Stimulated activated CD4-positive, alpha-beta T cell treated with anti-CD3 and anti-CD28 coated beads, Interleukin-12 subunit alpha, Interleukin-12 subunit beta, amount 100 ng/mL, for 48 hours (primary cell): ENCODE results near the gene YOD1.

Source experiments
- DNase-seq, 3 donors: peaks; one replicate each; pipeline ENCODE4 v3.0.0-alpha.2; 2020; ENCODE audit warnings: low read depth in 2 of 3, low spot score in 1 of 3

The YOD1 gene

DNA sequence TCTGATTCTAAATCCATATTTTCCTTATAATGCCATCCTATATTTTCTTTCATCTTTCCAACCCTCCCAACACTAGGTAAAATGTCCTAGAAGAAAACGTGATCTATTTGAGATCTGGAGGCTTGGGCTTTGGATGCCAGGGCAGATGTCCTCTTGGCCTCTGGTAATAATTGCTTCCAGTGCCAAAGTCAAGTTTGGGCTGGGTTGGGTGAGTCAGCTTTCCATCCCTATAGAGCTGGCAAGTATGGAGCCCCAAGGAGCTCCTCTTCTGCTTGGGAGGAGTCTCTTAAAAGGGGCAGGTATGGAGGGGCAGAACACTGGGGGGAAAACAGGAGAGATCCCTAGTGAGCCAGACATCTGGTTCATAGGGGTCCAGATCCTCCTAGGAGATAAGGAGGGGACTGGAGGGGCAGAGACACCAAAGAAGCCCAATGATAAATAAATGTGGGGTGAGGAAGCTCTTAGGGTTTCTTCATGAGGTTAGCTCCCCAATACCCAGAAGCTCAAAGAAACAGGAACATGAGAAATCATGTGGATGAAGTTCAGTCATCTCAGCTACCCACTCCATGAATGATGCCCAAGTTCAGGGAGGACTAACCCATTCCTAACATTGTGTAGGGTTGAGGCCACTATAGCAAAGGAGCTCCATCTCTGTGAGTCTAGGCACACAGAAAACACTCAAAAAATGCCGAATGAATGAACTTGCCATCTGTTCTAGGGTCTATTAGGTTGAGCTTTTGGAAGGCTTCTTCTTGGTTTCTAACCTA is 21.9 kb downstream of the YOD1 start:
- DNase-seq = no peak

DNA sequence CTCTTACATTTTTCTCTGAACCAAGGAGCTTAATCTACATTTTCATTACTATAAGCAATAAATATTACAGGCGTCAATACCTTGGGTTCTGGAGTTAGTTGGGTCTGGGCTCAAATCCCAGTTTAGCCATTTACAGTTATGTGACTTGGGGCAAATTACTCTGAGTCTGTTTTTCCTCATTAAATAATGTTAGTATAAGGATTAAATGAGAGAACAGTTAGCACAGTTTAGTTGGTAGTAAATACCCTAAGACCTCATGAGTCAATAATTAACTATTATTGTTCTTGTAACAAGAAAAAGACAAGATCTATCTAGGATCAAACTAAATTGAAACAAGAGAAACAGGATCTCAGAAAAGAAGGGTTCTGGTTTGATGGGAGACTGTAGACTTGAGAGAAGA is 23.1 kb downstream of the YOD1 start:
- DNase-seq = no peak

DNA sequence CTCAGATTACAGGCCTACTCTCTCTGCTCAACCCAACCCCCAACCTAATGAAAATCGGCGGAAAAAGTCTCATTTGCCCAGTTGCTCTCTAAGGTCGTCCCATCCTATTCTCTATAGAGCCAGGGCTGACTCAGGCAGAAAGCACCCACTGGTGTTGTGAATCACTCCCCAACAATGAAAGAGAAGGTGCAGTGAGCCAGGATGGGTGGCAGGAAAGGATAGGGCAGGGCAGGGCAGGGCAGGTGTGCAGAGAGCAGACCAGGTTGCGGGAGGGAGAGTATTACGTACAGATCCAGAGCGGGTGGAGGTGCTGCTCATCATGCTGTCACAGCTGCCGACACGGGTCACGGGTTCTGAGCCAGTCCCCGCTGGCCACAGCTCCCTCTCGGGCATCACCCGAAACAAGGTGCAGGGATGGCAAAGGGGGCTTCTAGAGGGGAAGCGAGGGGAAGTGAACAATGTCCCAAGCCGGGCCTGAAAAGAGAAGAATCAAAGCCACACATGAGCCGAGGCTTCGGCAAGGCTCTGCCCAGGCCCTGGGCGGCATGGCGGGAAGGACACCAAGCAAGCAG is 23.7 kb downstream of the YOD1 start:
- DNase-seq = no peak

DNA sequence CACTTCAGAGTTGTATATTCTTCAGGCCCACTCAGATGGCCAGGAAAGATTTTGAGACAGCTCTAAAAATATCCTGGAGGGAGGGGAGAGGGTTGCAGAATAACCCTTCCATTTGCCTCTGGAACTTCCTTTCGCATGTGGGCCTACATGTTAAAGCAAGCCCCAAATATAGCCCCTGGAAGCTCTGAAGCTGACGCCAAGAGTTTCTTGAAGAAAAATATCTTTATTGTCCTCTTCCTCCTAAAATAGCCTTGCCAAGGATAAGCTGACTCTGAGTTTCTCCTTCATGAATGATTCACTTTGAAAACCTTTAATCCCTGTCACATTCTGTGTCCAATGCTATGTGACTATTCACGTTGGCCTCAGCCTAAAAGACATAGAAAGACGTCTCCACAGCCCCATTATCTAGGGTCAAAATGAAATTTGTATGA is 24.9 kb downstream of the YOD1 start:
- DNase-seq = no peak

DNA sequence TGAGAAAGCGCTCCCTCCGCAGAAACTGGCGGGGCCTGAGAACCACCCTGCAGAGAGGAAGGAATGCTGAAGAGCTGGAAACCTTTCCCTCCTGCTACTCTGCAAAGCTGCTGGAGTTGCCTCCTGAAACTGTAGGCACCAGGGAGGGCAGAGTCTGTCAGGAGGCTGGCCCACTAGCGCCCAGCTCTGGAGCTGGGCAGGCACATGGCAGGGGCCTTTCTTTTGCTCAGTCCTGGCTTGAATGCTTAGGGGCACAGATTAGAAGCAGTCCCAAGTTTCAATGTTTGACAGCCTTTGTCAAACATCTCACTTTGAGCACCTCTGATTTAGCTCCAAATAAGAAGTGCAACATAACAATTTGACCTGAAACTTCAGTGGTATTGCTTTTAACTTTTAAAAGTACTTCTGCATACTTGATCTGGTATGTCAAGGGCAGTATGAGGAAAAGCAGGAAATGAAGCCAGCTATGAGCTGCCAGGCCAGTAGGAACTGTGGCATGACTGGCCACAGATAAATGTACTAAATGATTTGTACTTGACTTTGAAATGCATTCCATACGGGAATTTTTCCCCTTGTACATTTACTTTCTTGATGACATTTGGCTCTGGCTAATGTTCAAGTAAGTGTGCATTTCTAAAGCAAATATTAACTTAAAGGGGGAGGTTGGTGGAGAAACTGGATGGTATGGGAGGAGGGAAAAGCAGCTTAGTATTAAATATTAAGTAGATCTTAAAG is 25.7 kb downstream of the YOD1 start:
- no peak for DNase-seq

DNA sequence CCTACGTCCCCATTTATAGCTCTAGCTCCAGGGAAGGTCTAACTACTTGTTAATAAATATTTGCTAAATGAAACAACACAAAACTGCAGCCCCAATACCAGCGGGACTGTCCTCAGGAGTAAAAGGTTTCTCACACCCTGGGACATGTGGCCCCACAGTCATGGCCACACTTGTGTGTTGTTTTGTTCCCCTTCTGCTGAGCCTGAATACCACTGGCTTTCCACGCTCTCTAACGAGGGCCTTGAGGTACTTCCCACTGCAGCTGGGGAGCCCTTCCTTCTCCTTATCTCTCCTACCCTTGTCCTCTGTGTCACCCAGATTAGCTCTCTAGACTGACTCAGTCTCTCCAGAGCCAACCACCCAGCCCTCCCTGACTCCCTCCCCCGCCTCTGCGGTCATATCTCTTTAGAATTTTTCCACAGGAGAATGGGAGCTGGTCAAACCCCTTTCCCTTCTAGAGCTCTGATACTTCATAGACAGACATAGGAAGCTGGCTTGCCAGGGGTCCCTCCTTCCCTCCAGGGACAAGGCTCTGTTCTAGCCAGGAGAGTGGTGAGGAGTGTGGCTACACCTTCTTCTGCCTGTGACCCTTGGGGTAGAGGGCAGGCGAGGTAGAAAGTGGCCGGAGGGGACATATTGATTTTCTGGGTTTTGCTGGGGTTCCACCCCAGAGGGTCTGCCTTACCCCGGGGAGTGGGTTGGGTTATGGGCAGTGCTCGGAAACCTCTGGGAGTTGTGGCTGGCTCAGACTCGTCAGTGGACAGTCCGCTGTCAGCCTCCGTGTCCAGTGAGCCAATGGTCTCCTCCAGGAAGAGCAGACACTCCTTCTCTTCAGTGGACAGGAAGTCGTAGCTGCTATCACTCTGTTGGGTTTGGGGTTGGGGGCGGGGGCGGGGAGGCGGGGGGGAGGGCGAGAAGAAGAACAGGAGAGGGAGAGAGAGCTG is 26.5 kb downstream of the YOD1 start:
- peak in 1 of 3 donors; percentile 5 for DNase-seq

DNA sequence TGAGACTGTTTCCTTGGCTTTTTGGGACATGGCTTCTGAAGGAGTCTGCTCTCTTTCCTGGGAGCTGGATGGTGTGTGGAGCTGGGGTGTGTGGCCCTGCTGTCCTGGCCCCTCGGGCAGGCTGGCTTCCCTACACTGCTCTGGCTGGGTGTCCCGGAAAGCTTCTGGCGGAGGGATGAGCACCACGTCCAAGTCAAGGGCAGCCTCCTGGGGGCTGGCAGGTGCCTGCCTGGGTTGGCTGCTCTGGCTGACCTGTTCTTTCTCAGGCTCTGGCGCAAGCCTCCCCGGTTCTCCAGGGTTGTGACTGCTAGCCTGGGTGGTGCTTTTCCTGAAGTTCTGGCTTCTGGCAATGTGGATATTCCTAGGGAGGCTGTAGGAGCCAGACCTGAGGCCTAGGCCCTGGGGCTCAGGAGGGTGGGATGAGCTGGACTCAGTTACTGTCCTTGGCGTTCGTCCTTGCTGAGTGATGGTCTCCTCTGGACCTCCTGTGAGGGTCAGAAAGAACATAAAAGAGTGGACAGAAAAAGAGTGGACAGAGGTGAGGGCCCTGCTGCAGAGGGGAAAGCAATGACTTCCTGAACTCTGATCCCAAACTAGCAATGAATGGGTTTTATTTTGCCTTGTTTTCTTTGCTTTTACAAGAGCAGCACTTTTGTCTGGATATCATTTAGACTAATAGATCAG is 27.9 kb downstream of the YOD1 start:
- no peak for DNase-seq

DNA sequence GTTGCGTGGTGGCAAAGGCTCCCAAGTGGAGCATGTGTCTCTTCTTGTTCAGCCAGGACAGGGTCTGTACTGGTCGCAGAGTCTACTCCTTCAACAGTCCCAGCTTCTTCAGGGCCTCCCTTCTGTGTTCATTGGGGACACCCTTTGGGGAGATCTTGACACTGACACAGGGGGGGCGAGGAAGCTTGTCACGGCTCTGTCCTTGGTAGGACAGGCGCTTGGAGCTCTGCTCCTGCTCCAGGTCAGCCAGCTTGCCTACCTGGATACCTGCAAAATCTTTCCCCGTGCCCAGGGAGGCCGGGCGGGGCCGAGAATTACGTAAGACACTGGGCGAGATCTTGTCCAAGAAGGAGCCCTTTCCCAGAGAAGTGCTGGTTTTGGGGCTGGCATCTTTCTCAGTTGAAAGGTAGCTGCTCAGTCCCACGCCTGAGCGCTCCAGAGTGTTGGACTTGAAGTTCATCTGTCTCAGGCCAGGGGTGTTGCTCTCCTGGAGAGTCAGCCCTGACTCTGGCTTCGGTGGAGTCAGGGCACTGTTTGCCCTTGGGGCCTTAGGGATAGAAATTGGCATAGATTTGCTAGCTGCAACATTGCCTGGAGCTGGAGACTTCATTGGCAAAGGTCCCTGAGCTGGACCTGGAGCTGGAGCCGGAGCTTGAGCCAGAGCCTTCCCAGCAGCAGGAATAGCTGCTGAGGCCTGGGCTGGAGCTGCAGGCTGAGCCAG is 29.0 kb downstream of the YOD1 start:
- no peak for DNase-seq

DNA sequence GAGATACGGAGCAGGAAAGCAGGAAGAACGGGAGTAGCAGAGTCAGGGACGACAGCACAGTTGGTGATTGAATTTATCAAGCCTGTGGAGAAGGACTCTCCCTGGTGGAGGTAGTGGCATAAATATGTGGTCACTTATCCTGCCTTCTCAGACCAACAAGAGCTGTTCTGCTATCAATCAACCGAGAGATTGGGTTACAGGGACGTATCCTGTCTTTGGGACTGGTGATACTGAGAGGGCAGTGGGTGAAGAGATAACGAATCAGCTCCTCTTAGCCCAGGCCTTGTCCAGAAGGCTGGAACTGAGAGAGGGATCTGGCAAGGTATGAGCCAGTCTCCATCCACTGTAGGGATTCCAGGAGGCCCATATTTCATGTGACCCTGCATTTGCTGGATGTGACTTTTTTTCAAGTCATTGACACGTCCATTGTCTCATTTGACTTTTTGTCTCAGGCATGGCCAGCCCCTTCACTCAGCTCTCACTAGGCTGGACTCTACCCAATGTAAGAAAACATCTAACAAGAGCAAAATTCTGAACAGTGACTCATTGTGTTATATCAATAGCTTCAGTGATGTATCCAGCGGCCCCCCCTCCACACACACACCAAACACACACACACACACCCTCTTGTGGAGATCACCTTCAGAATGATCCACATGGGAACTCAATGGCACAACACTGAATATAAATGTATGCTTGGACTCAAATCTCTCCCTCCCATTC is 29.7 kb downstream of the YOD1 start:
- no peak for DNase-seq

DNA sequence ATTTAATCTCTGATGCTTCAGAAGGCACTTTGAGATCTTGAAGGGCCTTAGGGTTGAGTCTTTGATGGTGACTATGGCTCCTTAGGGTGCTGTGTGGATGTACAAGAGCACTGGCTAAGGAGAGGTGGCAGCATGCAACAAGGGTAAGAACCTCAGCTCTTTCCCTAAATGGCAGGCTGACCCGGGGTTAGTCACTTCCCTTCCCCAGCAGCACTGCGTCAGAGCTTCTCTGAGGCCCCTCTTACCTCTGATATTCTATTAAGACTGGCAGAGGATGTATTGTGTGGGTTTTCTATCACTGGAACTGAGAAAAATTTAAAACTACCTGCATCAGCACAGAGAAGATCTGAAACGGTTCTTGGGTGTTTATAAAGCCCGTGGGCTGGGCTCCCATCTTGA is 30.3 kb downstream of the YOD1 start:
- DNase-seq = no peak

DNA sequence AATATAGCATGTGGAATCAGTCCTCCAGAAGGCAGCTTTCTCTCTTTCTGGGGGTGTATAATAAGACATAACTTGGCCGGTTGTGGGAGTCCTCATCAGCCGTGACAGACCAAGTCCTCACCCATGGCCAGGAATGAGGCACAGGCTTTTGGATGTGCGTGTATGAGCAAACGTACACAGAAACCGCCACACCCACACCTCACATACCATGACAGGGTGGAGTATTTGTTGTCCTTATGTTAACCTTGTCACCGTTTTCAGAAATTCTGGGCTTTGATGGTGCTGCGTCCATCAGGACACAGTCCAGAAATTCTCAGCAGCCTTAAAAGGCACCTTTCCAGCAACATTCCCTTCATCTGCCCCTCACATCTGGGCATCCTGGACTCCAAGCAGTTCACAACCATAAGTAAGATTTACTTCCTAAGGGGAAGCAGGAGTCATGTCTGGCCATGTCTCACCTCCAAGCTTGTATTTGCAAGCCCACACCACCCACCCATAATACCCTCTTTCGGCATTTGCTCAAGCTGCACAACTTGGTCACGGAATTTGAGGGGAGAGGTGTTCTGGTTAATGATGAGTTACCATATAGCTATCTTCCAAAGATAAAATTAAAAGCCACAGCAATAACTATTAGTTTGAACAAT is 30.8 kb downstream of the YOD1 start:
- DNase-seq = no peak

DNA sequence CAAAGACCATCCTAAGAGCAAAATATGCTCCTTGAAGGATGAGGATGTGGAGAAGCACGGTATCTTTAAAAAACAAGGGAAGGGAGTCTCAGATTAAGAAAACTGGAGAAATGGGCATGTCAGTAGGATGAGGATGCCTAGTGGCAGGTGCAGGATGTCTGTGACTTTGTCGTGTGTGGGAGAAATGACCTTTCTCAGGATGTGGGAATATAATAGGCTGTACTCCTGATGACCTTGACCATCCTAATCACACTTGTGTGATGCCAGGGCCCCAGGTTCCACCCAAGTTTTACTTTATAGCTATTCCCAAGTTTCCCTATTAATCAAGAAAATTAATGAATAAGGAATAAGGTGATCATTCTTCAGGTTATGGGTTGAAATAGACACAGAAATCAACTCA is 31.3 kb downstream of the YOD1 start:
- no peak for DNase-seq

DNA sequence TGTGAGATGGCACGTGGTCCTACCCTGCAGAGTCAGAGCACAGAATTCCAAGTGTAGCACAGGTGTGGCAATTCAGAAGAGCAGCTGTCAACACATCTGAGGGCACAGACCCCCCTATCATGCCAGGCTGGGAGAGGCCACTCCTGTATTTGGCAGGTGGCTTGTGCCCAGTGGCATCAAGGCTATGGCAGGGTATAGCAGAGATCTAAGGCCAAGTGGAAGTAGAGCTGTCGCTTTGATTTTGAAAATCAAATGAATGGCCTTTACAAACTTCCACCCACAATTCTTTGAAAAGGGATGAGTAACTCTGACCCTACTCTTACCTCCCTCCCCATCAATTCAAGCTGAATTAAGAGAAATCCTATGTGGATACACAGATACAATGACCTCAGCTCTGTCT is 31.8 kb downstream of the YOD1 start:
- no peak for DNase-seq

DNA sequence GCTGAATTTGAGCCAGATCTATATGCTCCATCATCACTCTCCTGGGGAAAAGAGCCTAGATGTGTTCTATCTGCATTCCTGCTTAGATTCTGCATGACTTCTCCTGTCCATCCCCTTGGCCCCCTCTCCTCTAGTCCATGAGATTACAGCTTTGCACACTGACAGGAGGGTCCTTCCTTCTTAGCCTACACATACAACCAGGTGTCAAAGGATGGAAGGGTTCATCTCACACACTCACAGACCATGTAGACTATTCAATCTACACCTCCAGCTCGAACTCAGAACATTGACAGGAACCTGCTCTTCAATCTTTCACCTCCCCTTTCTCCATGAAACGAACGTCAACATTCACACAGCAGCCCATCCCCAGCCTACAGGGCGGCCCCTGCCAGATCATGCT is 32.3 kb downstream of the YOD1 start:
- no peak for DNase-seq

DNA sequence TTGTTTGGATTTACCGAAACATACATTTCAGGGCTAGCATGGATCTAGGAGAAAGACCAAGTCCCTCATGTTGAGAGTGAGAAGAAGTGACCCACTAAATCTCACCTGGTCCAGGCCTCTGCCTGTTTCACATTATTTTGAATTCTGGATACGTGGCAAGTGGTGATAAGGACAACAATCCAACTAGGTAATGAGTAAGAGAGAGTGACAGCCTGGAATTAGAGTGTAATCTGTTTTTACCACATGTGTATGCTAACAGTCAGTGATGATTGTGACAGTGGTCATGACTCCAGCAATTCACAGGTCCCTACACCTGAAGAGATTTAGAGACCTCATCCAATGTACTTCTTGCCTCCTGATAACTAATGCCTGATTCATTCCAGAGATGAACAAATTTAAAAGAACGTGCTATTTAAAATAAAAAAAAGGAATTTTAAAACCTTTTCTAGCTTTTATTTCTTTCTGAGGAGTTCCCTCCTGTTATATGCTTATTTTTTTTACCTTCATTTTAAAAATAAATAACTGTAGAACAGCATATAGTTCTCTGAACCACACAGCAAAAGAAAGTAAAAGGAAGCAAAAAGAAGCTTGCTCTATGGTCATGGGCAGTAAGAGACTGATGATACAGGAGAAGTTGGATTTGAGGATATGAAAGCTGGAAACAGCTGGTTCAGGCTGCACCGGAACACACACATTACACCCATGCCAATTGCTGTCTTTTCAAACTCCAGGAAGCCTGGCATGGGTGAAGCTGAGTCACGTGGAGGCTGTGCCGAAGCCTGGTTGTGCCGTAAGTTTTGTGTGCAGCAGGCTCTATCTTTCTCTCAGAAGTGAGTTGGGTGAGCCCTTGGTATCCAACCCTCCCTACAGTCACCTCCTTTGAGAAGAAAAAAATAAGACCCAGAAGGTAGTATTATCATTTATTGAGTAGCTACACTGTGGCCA is 33.1 kb downstream of the YOD1 start:
- DNase-seq = no peak

DNA sequence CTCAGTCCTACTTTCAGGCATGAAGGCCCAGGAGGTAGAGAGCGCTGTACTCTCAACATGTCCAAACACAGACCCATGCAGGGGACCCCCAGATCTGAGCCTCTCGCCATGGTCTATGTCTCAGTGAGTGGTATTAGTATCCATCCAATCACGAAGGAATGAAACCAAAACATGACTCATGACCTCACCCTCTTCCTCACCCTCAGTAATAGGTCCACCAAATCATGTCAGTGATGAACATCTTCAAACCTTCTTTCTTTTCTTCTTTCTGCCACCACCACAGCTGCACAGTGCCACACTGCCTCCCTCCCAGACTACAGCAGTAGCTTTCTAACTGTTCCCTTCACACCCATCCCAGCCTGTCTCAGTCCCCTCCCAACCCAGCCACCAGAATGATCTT is 35.2 kb downstream of the YOD1 start:
- DNase-seq = no peak

DNA sequence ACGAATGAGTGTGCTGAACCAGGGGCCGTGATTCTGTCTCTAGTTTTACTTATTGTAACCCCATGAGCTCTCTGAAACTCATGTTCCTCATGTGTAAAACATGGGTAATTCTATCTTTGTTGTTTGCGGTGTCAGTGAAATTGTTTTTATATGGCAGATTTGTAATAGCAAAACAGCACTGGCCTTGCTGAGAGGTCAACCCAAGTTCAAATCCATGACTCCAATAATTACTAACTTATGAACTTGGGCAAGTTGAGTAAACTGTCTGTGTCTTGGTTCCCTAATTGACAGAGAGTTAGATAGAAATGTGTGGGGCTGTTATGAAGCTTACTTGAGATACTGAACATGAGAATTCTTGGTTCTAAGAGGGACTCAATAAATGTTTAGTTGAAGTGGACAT is 36.3 kb downstream of the YOD1 start:
- no peak for DNase-seq
